ENCODE data around the gene AGO4. TPM values are rescaled to one million over a fixed set of nuclear protein-coding genes. Genes with fewer than 3 reads are reported as not detected.

AGO4 gene
- total RNA-seq, 1 experiment from 2014 or later, result 14.8 TPM

DNA sequence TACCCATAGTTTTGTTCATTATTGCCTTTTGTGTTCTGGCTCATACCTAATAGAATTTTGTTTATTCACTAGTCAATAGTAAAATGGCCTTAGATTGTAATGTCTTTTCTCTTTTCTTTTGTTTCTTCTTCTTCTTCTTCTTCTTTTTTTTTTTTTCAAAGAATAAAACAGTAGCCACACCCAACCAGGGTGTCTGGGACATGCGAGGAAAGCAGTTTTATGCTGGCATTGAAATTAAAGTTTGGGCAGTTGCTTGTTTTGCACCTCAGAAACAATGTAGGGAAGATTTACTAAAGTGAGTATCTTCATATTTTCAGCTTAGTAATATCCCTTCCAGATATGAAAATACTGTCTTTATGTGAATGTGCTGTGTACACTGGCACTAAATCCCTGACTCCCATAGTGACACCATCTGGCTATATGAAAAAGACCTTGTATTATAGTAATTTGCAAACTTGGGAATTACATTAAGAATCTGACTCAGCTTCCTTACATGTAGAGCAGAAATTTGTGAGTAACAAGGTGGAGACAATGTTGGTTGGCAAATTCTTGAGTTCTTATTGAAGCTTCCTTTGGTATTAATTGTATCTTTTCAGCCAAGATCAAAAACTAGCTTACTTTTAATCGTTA is 24.6 kb downstream of the AGO4 start:
- BruUV-seq (replicated peaks), result no TSS peak
- in situ Hi-C loops (cut with HindIII; ENCODE audit: low pct_unique_long_range_greater_than_20kb, low sequenced_read_pairs) (no loop called here), intact Hi-C loops (cut with micrococcal nuclease; ENCODE audit: unreplicated experiment) (no loop called here)
- DNase-seq (ENCODE audit: low read depth, low spot score) (no peak), ATAC-seq (no peak)
- POLR2A ChIA-PET, result interaction anchor here (0.7 kb wide), 1 partner anchor 84 kb away, joined by 5 read pairs; no protein-coding TSS in a partner anchor
- Histone ChIP-seq H3K27ac (ENCODE audit: low read length) (no peak overlapping the region), H3K36me3 (ENCODE audit: control insufficient read depth, insufficient read depth, low read length) (peaks cover 2% of the 10 kb centered on the region; the same call in 1 of the 2 replicates), H3K27me3 (ENCODE audit: control insufficient read depth, insufficient read depth, low read length) (no peaks in the 10 kb centered on the region), H3K4me1 (ENCODE audit: control insufficient read depth, insufficient read depth, low read length) (no peaks in the 10 kb centered on the region), H3K9me3 (ENCODE audit: control insufficient read depth, insufficient read depth, low read depth, low read length) (no peaks in the 10 kb centered on the region), H3K4me3 (ENCODE audit: low read depth in 2 of 2, low read length in 2 of 2) (no peak overlapping the region)
- CTCF ChIA-PET, result no interaction called here
- no peak for TF ChIP-seq SIN3A (IDR thresholded peaks at IDR 0.05; ENCODE audit: borderline replicate concordance, insufficient read depth, low read depth, low read length)
- TF ChIP-seq, protein P1, sequence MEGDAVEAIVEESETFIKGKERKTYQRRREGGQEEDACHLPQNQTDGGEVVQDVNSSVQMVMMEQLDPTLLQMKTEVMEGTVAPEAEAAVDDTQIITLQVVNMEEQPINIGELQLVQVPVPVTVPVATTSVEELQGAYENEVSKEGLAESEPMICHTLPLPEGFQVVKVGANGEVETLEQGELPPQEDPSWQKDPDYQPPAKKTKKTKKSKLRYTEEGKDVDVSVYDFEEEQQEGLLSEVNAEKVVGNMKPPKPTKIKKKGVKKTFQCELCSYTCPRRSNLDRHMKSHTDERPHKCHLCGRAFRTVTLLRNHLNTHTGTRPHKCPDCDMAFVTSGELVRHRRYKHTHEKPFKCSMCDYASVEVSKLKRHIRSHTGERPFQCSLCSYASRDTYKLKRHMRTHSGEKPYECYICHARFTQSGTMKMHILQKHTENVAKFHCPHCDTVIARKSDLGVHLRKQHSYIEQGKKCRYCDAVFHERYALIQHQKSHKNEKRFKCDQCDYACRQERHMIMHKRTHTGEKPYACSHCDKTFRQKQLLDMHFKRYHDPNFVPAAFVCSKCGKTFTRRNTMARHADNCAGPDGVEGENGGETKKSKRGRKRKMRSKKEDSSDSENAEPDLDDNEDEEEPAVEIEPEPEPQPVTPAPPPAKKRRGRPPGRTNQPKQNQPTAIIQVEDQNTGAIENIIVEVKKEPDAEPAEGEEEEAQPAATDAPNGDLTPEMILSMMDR (IDR thresholded peaks at IDR 0.05), result no peak
- no peak for TF ChIP-seq POLR2AphosphoS5 (IDR thresholded peaks at IDR 0.05; ENCODE audit: low read depth, low read length)
- TF ChIP-seq, protein P2, sequence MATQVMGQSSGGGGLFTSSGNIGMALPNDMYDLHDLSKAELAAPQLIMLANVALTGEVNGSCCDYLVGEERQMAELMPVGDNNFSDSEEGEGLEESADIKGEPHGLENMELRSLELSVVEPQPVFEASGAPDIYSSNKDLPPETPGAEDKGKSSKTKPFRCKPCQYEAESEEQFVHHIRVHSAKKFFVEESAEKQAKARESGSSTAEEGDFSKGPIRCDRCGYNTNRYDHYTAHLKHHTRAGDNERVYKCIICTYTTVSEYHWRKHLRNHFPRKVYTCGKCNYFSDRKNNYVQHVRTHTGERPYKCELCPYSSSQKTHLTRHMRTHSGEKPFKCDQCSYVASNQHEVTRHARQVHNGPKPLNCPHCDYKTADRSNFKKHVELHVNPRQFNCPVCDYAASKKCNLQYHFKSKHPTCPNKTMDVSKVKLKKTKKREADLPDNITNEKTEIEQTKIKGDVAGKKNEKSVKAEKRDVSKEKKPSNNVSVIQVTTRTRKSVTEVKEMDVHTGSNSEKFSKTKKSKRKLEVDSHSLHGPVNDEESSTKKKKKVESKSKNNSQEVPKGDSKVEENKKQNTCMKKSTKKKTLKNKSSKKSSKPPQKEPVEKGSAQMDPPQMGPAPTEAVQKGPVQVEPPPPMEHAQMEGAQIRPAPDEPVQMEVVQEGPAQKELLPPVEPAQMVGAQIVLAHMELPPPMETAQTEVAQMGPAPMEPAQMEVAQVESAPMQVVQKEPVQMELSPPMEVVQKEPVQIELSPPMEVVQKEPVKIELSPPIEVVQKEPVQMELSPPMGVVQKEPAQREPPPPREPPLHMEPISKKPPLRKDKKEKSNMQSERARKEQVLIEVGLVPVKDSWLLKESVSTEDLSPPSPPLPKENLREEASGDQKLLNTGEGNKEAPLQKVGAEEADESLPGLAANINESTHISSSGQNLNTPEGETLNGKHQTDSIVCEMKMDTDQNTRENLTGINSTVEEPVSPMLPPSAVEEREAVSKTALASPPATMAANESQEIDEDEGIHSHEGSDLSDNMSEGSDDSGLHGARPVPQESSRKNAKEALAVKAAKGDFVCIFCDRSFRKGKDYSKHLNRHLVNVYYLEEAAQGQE (IDR thresholded peaks at IDR 0.05; ENCODE audit: insufficient read depth in 1 of 2, low read depth in 2 of 2, low read length in 1 of 2), result no peak
- TF ChIP-seq TCF7L2 (IDR thresholded peaks at IDR 0.05; ENCODE audit: low read depth, low read length), result no peak

DNA sequence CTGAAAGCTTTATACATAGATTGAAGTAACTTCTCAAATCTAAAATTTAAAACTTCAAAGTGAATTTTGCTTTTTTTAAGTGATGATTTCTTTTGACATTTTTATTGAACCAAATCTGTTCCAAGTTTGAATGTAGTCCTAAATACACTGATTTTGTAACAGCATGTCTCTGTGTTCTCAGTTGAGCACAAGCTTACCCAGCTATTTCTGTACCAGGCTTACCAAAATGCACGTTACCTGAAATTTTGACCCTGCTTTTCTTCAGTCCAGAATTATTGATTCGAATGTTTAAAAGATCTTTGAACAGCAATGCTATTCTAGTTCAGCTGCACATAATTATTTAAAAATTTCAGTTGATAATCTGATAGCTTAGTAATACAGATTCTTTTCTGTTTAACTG is 25.6 kb downstream of the AGO4 start:
- intact Hi-C loops (cut with micrococcal nuclease; ENCODE audit: unreplicated experiment), result no loop called here
- no peaks in the 10 kb centered on the region for H3K9me3 ChIP-seq (ENCODE audit: control insufficient read depth, insufficient read depth, low read depth, low read length)
- BruUV-seq (replicated peaks), result no TSS peak
- no peak overlapping the region for H3K27ac ChIP-seq (ENCODE audit: low read length)
- H3K27me3 ChIP-seq (ENCODE audit: control insufficient read depth, insufficient read depth, low read length), result no peaks in the 10 kb centered on the region
- peaks cover 2% of the 10 kb centered on the region; the same call in 1 of the 2 replicates for H3K36me3 ChIP-seq (ENCODE audit: control insufficient read depth, insufficient read depth, low read length)
- ATAC-seq, result no peak
- ChIA-PET POLR2A (interaction anchor here (0.6 kb wide), 1 partner anchor 52 kb away, joined by 3 read pairs; no protein-coding TSS in a partner anchor), CTCF (no interaction called here)
- DNase-seq (ENCODE audit: low read depth, low spot score), result no peak
- in situ Hi-C loops (cut with HindIII; ENCODE audit: low pct_unique_long_range_greater_than_20kb, low sequenced_read_pairs), result no loop called here
- H3K4me3 ChIP-seq (ENCODE audit: low read depth in 2 of 2, low read length in 2 of 2), result no peak overlapping the region
- TF ChIP-seq SIN3A (IDR thresholded peaks at IDR 0.05; ENCODE audit: borderline replicate concordance, insufficient read depth, low read depth, low read length) (no peak), TCF7L2 (IDR thresholded peaks at IDR 0.05; ENCODE audit: low read depth, low read length) (no peak), POLR2AphosphoS5 (IDR thresholded peaks at IDR 0.05; ENCODE audit: low read depth, low read length) (no peak)
- TF ChIP-seq, protein P2 (IDR thresholded peaks at IDR 0.05; ENCODE audit: insufficient read depth in 1 of 2, low read depth in 2 of 2, low read length in 1 of 2), result no peak
- TF ChIP-seq, protein P1 (IDR thresholded peaks at IDR 0.05), result no peak
- H3K4me1 ChIP-seq (ENCODE audit: control insufficient read depth, insufficient read depth, low read length), result no peaks in the 10 kb centered on the region

Measured in Panc1 (cell line).